Measurements from ENCODE around the gene SLC8A1. TPM values are rescaled to one million over a fixed set of nuclear protein-coding genes. Genes with fewer than 3 reads are reported as not detected.

SLC8A1 gene
- total RNA-seq, 1 donor from 2014 or later, result 34.8 TPM

DNA sequence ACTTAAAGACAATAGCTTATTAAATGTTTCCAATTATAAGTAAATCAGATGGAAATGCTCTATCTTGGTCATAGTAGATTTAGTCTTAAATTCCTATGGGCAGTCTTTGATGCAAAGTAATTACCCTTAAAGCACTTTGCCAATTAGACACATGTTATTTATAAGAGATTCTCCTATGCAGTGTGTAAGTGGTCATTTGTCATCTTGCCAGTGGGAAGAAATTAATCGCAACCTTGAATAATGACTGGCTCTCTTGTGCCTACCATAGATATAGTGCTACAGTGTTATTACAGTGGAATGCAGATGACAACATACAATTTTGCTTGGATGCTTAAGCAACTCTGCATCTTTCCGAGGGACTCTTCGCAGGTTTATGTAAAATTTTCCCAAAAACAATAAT lies 361.8 kb downstream of the SLC8A1 start:
- no peak for TF ChIP-seq EZH2 (IDR thresholded peaks at IDR 0.05; ENCODE audit: insufficient read depth, low read length)
- TF ChIP-seq, protein P1, sequence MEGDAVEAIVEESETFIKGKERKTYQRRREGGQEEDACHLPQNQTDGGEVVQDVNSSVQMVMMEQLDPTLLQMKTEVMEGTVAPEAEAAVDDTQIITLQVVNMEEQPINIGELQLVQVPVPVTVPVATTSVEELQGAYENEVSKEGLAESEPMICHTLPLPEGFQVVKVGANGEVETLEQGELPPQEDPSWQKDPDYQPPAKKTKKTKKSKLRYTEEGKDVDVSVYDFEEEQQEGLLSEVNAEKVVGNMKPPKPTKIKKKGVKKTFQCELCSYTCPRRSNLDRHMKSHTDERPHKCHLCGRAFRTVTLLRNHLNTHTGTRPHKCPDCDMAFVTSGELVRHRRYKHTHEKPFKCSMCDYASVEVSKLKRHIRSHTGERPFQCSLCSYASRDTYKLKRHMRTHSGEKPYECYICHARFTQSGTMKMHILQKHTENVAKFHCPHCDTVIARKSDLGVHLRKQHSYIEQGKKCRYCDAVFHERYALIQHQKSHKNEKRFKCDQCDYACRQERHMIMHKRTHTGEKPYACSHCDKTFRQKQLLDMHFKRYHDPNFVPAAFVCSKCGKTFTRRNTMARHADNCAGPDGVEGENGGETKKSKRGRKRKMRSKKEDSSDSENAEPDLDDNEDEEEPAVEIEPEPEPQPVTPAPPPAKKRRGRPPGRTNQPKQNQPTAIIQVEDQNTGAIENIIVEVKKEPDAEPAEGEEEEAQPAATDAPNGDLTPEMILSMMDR (IDR thresholded peaks at IDR 0.05; ENCODE audit: insufficient read depth, low read depth, low read length), result no peak
- no peaks in the 10 kb centered on the region for H3K9me3 ChIP-seq (ENCODE audit: insufficient read depth, low read depth, low read length)
- Mint-ChIP-seq H3K36me3 (ENCODE audit: low read depth, unreplicated experiment) (no peaks in the 10 kb centered on the region), H3K4me3 (ENCODE audit: unreplicated experiment) (no peak overlapping the region), H3K27ac (ENCODE audit: unreplicated experiment) (no peak overlapping the region), H3K4me1 (ENCODE audit: low read depth, unreplicated experiment) (peaks cover 20% of the 10 kb centered on the region), H3K27me3 (ENCODE audit: low read depth, unreplicated experiment) (no peaks in the 10 kb centered on the region), H3K9me3 (ENCODE audit: unreplicated experiment) (peaks cover 3% of the 10 kb centered on the region)
- FAIRE-seq, result no peak
- H3K79me2 ChIP-seq (ENCODE audit: insufficient read depth, low read length), result no peaks in the 10 kb centered on the region
- no peak overlapping the region for H3K9ac ChIP-seq (ENCODE audit: low read length)
- no peak overlapping the region for H2AFZ ChIP-seq (ENCODE audit: low read depth, low read length)
- H3K4me3 ChIP-seq (ENCODE audit: insufficient read depth, low read depth, low read length), result no peak overlapping the region
- no peaks in the 10 kb centered on the region for H4K20me1 ChIP-seq (ENCODE audit: insufficient read depth, low read length)
- H3K27me3 ChIP-seq (ENCODE audit: insufficient read depth, low read length), result no peaks in the 10 kb centered on the region
- H3K36me3 ChIP-seq (ENCODE audit: insufficient read depth, low read length), result no peaks in the 10 kb centered on the region
- DNase-seq (ENCODE audit: low read depth), result no peak
- H3K27ac ChIP-seq (ENCODE audit: low read depth, low read length), result no peak overlapping the region
- peaks cover 4% of the 10 kb centered on the region for H3K4me1 ChIP-seq (ENCODE audit: insufficient read depth, low read length)
- H3K4me2 ChIP-seq (ENCODE audit: low read length), result no peak overlapping the region

DNA sequence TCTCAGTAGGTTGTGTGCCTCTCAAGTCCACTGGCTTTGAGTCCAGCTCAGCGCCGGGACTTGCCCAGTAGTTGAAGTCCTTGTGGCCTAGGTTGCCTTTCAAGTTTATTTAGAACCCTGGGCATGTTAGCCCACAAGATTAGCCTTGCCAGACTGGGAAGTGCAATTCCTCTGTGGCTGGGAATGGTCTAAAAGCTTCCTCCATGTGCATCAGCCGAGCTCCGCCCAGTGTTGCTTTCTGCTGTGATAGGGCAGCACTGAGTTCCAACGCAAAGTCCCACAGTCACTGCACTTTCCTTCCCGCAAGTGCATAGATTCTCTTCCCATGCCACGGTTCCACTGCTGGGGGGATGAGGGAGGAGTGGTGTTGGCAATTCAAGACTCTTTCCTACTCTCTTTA lies 364.0 kb downstream of the SLC8A1 start:
- H3K4me3 Mint-ChIP-seq (ENCODE audit: unreplicated experiment), result no peak overlapping the region

DNA sequence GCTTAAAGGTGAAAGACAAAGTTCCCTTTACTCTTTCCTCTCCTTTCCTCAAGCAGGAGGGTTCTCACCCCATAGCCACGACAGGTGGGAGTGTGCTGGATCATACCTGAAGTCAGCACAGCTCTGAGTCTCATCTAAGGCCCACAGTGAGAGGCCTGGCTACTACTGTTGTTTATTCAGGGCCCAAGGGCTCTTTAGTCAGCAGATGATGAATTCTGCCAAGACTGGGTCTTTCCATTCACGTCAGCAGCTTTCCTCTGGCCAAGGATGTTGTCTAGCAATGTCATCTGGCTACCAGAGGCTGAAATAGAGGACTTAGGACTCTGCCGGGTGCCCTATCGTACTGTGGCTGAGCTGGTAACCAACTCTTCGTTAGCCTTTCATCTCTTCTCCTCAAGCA lies 364.5 kb downstream of the SLC8A1 start:
- Histone ChIP-seq H4K20me1 (ENCODE audit: insufficient read depth, low read length) (no peaks in the 10 kb centered on the region), H3K36me3 (ENCODE audit: insufficient read depth, low read length) (no peaks in the 10 kb centered on the region), H3K4me2 (ENCODE audit: low read length) (no peak overlapping the region), H3K27me3 (ENCODE audit: insufficient read depth, low read length) (no peaks in the 10 kb centered on the region), H3K4me1 (ENCODE audit: insufficient read depth, low read length) (no peaks in the 10 kb centered on the region), H3K4me3 (ENCODE audit: insufficient read depth, low read depth, low read length) (no peak overlapping the region), H3K9ac (ENCODE audit: low read length) (no peak overlapping the region), H2AFZ (ENCODE audit: low read depth, low read length) (no peak overlapping the region), H3K9me3 (ENCODE audit: insufficient read depth, low read depth, low read length) (no peaks in the 10 kb centered on the region), H3K79me2 (ENCODE audit: insufficient read depth, low read length) (no peaks in the 10 kb centered on the region), H3K27ac (ENCODE audit: low read depth, low read length) (no peak overlapping the region)
- no peak overlapping the region for H3K27ac Mint-ChIP-seq (ENCODE audit: unreplicated experiment)
- no peak overlapping the region for H3K4me3 Mint-ChIP-seq (ENCODE audit: unreplicated experiment)
- no peak for TF ChIP-seq EZH2 (IDR thresholded peaks at IDR 0.05; ENCODE audit: insufficient read depth, low read length)
- TF ChIP-seq, protein P1 (IDR thresholded peaks at IDR 0.05; ENCODE audit: insufficient read depth, low read depth, low read length), result no peak
- H3K9me3 Mint-ChIP-seq (ENCODE audit: unreplicated experiment), result peaks cover 3% of the 10 kb centered on the region
- no peak for DNase-seq (ENCODE audit: low read depth)
- no peaks in the 10 kb centered on the region for H3K36me3 Mint-ChIP-seq (ENCODE audit: low read depth, unreplicated experiment)
- H3K4me1 Mint-ChIP-seq (ENCODE audit: low read depth, unreplicated experiment), result peaks cover 7% of the 10 kb centered on the region
- H3K27me3 Mint-ChIP-seq (ENCODE audit: low read depth, unreplicated experiment), result no peaks in the 10 kb centered on the region
- no peak for FAIRE-seq

More for the DNA sequence above, 364.0 kb downstream of the SLC8A1 start:
- no peaks in the 10 kb centered on the region for H4K20me1 ChIP-seq (ENCODE audit: insufficient read depth, low read length)
- no peaks in the 10 kb centered on the region for H3K4me1 ChIP-seq (ENCODE audit: insufficient read depth, low read length)
- Mint-ChIP-seq H3K9me3 (ENCODE audit: unreplicated experiment) (peaks cover 3% of the 10 kb centered on the region), H3K27me3 (ENCODE audit: low read depth, unreplicated experiment) (no peaks in the 10 kb centered on the region), H3K36me3 (ENCODE audit: low read depth, unreplicated experiment) (no peaks in the 10 kb centered on the region), H3K4me1 (ENCODE audit: low read depth, unreplicated experiment) (peaks cover 10% of the 10 kb centered on the region), H3K27ac (ENCODE audit: unreplicated experiment) (no peak overlapping the region)
- H3K79me2 ChIP-seq (ENCODE audit: insufficient read depth, low read length), result no peaks in the 10 kb centered on the region
- H3K27ac ChIP-seq (ENCODE audit: low read depth, low read length), result no peak overlapping the region
- no peaks in the 10 kb centered on the region for H3K36me3 ChIP-seq (ENCODE audit: insufficient read depth, low read length)
- no peak for DNase-seq (ENCODE audit: low read depth)
- H3K4me3 ChIP-seq (ENCODE audit: insufficient read depth, low read depth, low read length), result no peak overlapping the region
- H2AFZ ChIP-seq (ENCODE audit: low read depth, low read length), result no peak overlapping the region
- H3K9me3 ChIP-seq (ENCODE audit: insufficient read depth, low read depth, low read length), result no peaks in the 10 kb centered on the region
- no peak overlapping the region for H3K9ac ChIP-seq (ENCODE audit: low read length)
- TF ChIP-seq EZH2 (IDR thresholded peaks at IDR 0.05; ENCODE audit: insufficient read depth, low read length), result no peak
- TF ChIP-seq, protein P1 (IDR thresholded peaks at IDR 0.05; ENCODE audit: insufficient read depth, low read depth, low read length), result no peak
- no peak overlapping the region for H3K4me2 ChIP-seq (ENCODE audit: low read length)
- no peak for FAIRE-seq
- H3K27me3 ChIP-seq (ENCODE audit: insufficient read depth, low read length), result no peaks in the 10 kb centered on the region

Data from astrocyte (in vitro differentiated cells and primary cell).